Stimulated activated memory B cell treated with anti-CD40 and anti-IgM and Interleukin-4, amounts not matched to agents 10 μg/mL and 1 μg/mL and 100 μg/mL, for 72 hours (primary cell): ENCODE data around the gene LRRK1.
"Not testable (repeated sequence)": the region's sequence is repeated elsewhere in the genome, so short reads cannot be mapped to it uniquely, and the experiment has no call there.

ENCODE experiments used
- ATAC-seq: fragments of 150-1000 bp; cut with Tn5 transposase; 2 replicates; pipeline ENCODE4 v1.10.0; 2021
- H3K27ac Mint-ChIP-seq: one replicate; pipeline ENCODE4 v1.8.0; 2022; ENCODE audit warnings: mild to moderate bottlenecking, mixed read lengths
- H3K27me3 Mint-ChIP-seq: one replicate; pipeline ENCODE4 v1.8.0; 2022; ENCODE audit warnings: mixed read lengths
- H3K36me3 Mint-ChIP-seq: one replicate; pipeline ENCODE4 v1.8.0; 2022; ENCODE audit warnings: mixed read lengths
- H3K4me1 Mint-ChIP-seq: one replicate; pipeline ENCODE4 v1.8.0; 2022; ENCODE audit warnings: mixed read lengths
- H3K4me3 Mint-ChIP-seq: one replicate; pipeline ENCODE4 v1.8.0; 2022; ENCODE audit warnings: mild to moderate bottlenecking, moderate library complexity, mixed read lengths
- H3K9me3 Mint-ChIP-seq: one replicate; pipeline ENCODE4 v1.8.0; 2022; ENCODE audit warnings: mixed read lengths

LRRK1 gene

GRCh38 chr15:101084801-101085200, 165.6 kb downstream of the LRRK1 start:
- H3K36me3 Mint-ChIP-seq, result no peaks in the 10 kb centered on the region
- H3K9me3 Mint-ChIP-seq, result no peaks in the 10 kb centered on the region
- no peak for ATAC-seq
- H3K27ac Mint-ChIP-seq, result no peak overlapping the region
- no peak overlapping the region for H3K4me3 Mint-ChIP-seq
- peaks cover 24% of the 10 kb centered on the region for H3K27me3 Mint-ChIP-seq
- H3K4me1 Mint-ChIP-seq, result no peaks in the 10 kb centered on the region

GRCh38 chr15:101085311-101085700, 166.1 kb downstream of the LRRK1 start:
- no peak for ATAC-seq
- no peak overlapping the region for H3K4me3 Mint-ChIP-seq

DNA sequence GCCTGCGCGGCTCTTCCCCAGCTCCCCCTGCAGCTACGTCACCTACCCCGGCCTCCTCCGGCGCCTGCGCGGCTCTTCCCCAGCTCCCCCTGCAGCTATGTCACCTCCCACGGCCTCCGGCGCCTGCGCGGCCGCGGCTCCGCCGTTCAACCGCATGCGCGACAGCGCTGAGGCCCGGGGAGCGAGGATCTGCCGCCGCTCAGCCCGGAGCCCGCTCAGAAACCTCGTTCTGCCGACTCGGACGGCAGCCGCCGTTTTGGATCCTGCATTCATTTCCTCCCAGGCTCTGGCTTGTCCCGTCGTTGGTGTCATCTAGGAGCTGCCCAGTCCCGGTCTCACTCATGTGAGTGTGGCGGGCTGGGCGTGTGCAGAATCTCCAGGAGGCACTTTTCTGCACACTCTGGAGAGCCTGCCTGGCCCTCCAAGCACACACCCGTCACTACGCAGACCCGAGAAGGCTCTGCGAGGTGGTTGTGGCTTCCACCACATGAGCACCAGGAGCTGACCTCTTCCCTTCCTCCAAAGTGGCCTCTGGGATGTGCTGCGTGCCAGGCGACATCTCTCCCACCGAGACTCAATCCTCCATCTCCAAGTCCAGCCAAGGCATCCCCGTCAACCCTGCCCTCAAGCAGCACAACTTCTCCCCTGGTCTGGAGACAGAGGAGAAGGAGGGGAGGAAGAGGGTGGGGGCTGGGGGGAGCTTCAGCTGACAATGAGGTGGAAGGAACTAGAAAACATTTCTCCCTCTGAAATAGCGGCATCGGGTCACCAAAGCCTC, 167.4 kb downstream of the LRRK1 start:
- no peak for ATAC-seq
- no peak overlapping the region for H3K27ac Mint-ChIP-seq
- H3K36me3 Mint-ChIP-seq, result no peaks in the 10 kb centered on the region
- H3K9me3 Mint-ChIP-seq, result no peaks in the 10 kb centered on the region
- no peaks in the 10 kb centered on the region for H3K4me1 Mint-ChIP-seq
- no peak overlapping the region for H3K4me3 Mint-ChIP-seq
- H3K27me3 Mint-ChIP-seq, result peaks cover 24% of the 10 kb centered on the region

More at GRCh38 chr15:101085311-101085700, 166.1 kb downstream of the LRRK1 start:
- Mint-ChIP-seq H3K27ac (no peak overlapping the region), H3K36me3 (no peaks in the 10 kb centered on the region), H3K9me3 (no peaks in the 10 kb centered on the region), H3K4me1 (no peaks in the 10 kb centered on the region), H3K27me3 (peaks cover 24% of the 10 kb centered on the region)

- H3K27me3 Mint-ChIP-seq, result peaks cover 24% of the 10 kb centered on the region
Observed at GRCh38 chr15:101087172-101087769, 168.1 kb downstream of the LRRK1 start.

DNA sequence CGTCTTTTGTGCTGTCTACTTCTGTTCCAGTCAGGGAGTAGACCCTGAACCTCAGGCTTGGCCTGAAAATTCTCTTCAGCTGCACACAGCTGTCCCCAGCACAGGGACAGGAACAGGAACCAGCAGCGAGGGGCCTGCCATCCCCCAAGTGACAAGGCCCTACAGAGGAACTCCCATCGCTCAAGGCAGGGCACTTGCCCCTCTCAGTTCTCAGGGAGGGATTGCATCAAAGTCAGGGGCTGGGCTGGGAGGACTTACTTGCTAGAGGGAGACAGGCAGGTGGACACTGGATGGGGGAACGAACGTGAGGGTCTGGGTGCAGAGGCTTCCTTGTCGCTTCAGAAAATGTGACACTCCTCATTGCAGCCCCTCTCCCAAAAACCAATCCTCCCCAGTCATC, 169.1 kb downstream of the LRRK1 start:
- H3K4me1 Mint-ChIP-seq, result no peaks in the 10 kb centered on the region
- no peaks in the 10 kb centered on the region for H3K9me3 Mint-ChIP-seq
- no peak overlapping the region for H3K4me3 Mint-ChIP-seq
- H3K27me3 Mint-ChIP-seq, result peaks cover 24% of the 10 kb centered on the region
- no peaks in the 10 kb centered on the region for H3K36me3 Mint-ChIP-seq
- H3K27ac Mint-ChIP-seq, result no peak overlapping the region
- no peak for ATAC-seq

More at GRCh38 chr15:101087172-101087769, 168.1 kb downstream of the LRRK1 start:
- H3K9me3 Mint-ChIP-seq, result no peaks in the 10 kb centered on the region
- ATAC-seq, result no peak
- H3K4me3 Mint-ChIP-seq, result no peak overlapping the region
- H3K36me3 Mint-ChIP-seq, result no peaks in the 10 kb centered on the region
- no peak overlapping the region for H3K27ac Mint-ChIP-seq
- no peaks in the 10 kb centered on the region for H3K4me1 Mint-ChIP-seq

DNA sequence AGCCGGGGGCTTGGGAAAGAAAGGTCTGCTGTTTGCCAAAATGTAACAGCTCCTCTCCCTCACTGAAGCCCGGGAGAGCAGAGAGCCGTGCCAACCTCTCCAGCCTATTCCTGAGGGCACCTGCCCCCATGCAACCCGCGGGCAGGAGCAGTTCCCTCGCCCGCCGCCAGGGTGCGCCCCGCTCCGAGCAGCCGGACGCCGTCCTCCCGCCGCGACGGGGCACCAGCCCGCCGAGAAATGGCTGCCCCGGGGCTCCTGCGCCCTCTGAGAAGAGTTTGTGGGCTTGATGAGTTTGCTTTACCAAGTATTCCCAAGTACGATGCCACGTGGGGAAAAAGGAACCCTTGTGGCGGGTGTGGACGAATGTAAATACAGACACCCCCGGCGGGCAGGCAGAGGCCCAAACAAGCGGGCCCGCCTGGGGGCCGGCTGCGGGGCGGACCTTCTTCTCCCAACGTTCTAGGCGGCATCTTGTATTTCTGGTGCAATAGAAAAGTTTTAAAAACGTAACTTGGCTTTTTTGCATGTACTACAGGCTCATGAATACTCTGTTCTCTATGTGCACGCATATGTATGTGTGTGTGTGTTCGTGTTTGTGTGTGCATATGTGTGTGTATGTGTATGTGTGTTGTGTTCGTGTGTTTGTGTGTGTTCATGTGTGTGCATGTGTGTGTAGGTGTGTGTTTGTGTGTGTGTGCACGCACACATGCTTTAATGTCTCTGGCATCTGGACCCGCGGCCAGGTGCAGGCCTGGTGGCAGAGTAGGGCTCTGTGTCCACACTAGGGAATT, 169.8 kb downstream of the LRRK1 start:
- no peaks in the 10 kb centered on the region for H3K36me3 Mint-ChIP-seq
- H3K4me3 Mint-ChIP-seq, result no peak overlapping the region
- H3K27ac Mint-ChIP-seq, result no peak overlapping the region
- no peaks in the 10 kb centered on the region for H3K9me3 Mint-ChIP-seq
- peaks cover 24% of the 10 kb centered on the region for H3K27me3 Mint-ChIP-seq
- H3K4me1 Mint-ChIP-seq, result no peaks in the 10 kb centered on the region
- ATAC-seq, result peak; percentile 81

- H3K4me1 Mint-ChIP-seq, result no peaks in the 10 kb centered on the region
- no peak overlapping the region for H3K4me3 Mint-ChIP-seq
- no peak for ATAC-seq
- H3K9me3 Mint-ChIP-seq, result no peaks in the 10 kb centered on the region
- H3K27me3 Mint-ChIP-seq, result peaks cover 24% of the 10 kb centered on the region
- no peak overlapping the region for H3K27ac Mint-ChIP-seq
- H3K36me3 Mint-ChIP-seq, result no peaks in the 10 kb centered on the region
Observed at GRCh38 chr15:101089579-101090427, 170.6 kb downstream of the LRRK1 start.

DNA sequence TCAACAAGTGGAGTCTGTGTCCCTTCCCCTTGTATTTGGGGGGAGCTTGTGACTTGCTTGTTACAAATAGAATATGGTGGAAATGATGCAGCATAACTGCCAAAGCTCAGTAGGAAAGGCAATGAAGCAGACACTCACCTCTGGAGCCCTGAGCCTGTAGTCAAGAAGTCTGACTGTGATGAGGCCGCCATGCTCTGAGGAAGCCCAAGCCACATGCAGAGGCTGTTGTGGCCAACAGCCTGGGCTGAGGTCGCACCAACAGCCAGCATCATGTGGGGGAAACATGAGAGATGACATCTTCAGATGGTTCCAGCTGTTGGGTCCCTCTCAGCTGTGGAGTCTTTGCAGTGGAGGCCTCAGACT, 171.3 kb downstream of the LRRK1 start:
- no peaks in the 10 kb centered on the region for H3K4me1 Mint-ChIP-seq
- no peaks in the 10 kb centered on the region for H3K36me3 Mint-ChIP-seq
- H3K27me3 Mint-ChIP-seq, result peaks cover 19% of the 10 kb centered on the region
- ATAC-seq, result no peak
- H3K27ac Mint-ChIP-seq, result no peak overlapping the region
- no peak overlapping the region for H3K4me3 Mint-ChIP-seq
- no peaks in the 10 kb centered on the region for H3K9me3 Mint-ChIP-seq

DNA sequence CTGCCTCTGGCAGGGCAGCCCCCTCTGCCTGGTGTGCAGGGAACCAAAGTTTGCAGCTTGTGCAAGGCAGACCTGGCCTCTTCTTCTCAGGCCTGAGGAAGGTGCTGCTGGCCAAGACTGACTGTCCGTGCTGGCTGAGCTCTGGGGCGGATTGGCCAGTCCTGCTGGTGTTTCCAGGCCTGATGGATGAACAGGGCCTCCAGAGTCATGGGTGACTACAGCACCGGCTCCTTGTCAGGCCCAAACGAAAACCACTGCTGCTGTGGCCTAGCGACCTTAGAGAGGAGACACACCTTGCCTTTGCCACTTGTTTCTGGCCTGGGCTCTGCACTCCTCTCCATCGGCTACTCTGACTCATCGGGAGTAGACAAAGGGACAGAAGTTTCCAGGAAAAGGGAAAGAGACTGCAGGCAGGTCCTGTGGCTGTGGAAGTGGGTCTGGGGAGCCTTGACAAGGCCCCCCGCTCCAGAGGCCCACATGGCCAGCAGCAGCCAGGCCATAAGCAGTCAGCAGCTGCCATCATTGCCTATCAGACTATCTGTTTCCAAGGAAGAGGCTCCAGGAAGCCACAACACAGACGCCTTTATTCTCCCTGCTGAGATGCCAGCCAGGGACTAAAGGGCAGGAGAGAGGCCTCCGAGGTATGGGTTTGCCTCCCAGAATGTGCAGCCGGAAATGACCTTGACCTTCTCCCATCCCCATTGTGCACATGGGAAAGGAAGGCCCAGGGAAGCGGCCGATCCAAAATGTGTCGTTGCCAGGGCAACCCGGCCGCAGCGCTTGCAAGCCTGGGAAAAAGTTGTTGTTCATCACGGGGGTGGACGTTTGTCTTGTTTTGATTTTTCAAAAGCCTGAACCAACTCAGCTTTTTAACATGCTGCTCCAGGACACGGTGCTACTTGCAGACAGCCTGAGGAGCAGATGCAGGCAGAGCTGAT, 172.2 kb downstream of the LRRK1 start:
- ATAC-seq, result no peak
- Mint-ChIP-seq H3K4me3 (no peak overlapping the region), H3K27ac (no peak overlapping the region), H3K36me3 (no peaks in the 10 kb centered on the region), H3K4me1 (no peaks in the 10 kb centered on the region), H3K9me3 (no peaks in the 10 kb centered on the region), H3K27me3 (peaks cover 14% of the 10 kb centered on the region)

DNA sequence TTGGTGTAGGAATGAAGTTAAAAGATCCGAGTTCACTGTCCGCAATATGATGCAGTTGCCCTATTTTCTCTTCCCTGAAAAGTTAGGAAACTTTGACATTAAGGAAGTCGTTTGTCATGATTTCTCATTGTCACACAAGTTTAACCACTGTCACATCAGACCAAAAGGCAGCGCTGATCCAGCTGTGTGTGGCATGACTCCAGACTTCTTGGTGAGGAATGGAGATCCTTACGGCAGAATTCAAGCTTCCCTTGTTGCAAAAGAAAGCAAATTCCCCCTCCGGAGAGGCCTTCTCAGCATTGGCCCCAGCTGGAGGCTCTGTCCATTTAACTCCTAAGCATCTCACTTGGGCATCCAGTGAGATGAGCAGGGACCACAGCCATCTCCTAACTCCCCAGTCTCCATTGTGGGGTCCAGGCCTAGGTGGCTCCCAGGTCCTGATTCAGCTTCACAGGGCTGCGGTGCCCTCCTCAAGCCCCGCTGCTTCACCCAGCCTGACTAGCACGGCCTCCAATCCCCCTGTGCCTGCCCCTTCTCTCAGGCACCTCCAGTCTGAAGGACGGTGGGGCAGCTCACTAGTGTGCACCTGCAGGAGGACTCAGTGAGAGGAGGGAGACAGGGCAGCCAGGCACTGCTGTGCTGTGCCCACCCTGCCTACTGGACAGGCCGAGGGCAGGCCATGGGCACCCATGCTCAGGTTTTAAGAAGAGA, 173.2 kb downstream of the LRRK1 start:
- no peak overlapping the region for H3K4me3 Mint-ChIP-seq
- ATAC-seq, result no peak
- H3K36me3 Mint-ChIP-seq, result no peaks in the 10 kb centered on the region
- peaks cover 10% of the 10 kb centered on the region for H3K27me3 Mint-ChIP-seq
- H3K27ac Mint-ChIP-seq, result no peak overlapping the region
- no peaks in the 10 kb centered on the region for H3K9me3 Mint-ChIP-seq
- H3K4me1 Mint-ChIP-seq, result no peaks in the 10 kb centered on the region

DNA sequence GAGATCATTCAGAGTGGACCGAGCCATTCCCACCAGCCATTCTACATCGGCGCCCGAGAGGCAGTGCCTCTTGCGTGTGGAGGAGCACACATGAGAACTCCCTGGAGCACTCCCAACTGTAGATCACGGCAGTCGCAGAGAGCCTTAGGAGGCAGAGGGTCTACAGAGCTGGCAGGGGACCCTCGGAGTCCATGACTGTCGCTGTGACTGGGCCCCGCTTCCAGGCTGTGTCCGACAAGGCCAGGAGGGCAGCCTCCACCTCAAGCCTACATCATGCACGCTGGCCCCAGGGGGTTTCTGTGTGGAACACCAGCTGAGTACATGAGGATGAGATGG, 173.7 kb downstream of the LRRK1 start:
- Mint-ChIP-seq H3K27me3 (peaks cover 7% of the 10 kb centered on the region), H3K4me3 (no peak overlapping the region), H3K36me3 (no peaks in the 10 kb centered on the region), H3K4me1 (no peaks in the 10 kb centered on the region), H3K27ac (no peak overlapping the region), H3K9me3 (no peaks in the 10 kb centered on the region)
- no peak for ATAC-seq

DNA sequence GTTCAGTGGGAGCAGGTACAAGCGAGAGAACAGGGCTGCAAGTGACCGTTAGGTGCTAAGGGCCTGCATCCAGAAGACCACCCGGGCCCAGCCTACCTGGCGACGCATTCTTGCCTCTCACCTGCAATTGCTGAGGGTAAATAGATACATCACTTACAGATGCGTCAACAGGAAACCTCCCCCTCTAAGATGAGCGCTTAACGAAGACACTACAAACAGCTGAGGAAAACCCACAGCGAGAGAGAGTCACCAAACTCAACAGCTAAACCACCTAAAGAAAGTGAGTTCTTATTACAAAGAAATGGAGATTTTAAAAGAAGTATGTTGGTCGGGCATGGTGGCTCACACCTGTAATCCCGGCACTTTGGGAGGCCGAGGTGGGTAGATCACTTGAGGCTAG, 174.8 kb downstream of the LRRK1 start:
- H3K27me3 Mint-ChIP-seq, result peaks cover 7% of the 10 kb centered on the region
- H3K4me1 Mint-ChIP-seq, result no peaks in the 10 kb centered on the region
- no peak overlapping the region for H3K4me3 Mint-ChIP-seq
- H3K36me3 Mint-ChIP-seq, result no peaks in the 10 kb centered on the region
- ATAC-seq, result no peak
- H3K9me3 Mint-ChIP-seq, result no peaks in the 10 kb centered on the region
- no peak overlapping the region for H3K27ac Mint-ChIP-seq

DNA sequence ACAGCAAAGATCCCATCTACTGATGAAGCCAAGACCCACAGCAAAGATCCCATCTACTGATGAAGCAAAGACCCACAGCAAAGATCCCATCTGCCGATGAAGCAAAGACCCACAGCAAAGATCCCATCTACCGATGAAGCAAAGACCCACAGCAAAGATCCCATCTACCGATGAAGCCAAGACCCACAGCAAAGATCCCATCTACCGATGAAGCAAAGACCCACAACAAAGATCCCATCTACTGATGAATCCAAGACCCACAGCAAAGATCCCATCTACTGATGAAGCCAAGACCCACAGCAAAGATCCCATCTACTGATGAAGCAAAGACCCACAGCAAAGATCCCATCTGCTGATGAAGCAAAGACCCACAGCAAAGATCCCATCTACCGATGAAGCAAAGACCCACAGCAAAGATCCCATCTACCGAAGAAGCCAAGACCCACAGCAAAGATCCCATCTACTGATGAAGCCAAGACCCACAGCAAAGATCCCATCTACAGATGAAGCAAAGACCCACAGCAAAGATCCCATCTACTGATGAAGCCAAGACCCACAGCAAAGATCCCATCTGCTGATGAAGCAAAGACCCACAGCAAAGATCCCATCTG, 176.7 kb downstream of the LRRK1 start:
- not testable (repeated sequence) for H3K27ac Mint-ChIP-seq, H3K4me3 Mint-ChIP-seq, ATAC-seq, H3K27me3 Mint-ChIP-seq, H3K9me3 Mint-ChIP-seq, H3K4me1 Mint-ChIP-seq, H3K36me3 Mint-ChIP-seq
